Measurements from ENCODE around the gene ELP5.

ELP5 gene

GRCh38 chr17:7218758-7219157 is 33.3 kb upstream of the ELP5 start:
- peaks cover 9% of the 10 kb centered on the region for H3K4me1 ChIP-seq (ENCODE audit: insufficient read depth, poor library complexity, severe bottlenecking)
- peaks cover 30% of the 10 kb centered on the region for H3K36me3 ChIP-seq (ENCODE audit: low read depth)
- H3K9me3 ChIP-seq (ENCODE audit: severe bottlenecking): no peaks in the 10 kb centered on the region
- no peak overlapping the region for H3K4me3 ChIP-seq (ENCODE audit: severe bottlenecking)
- H3K27me3 ChIP-seq (ENCODE audit: insufficient read depth, poor library complexity, severe bottlenecking): no peaks in the 10 kb centered on the region
- DNase-seq (ENCODE audit: low spot score) (no peak), ATAC-seq (ENCODE audit: low read depth) (no peak)
- peak overlapping the region; percentile 89 for H3K27ac ChIP-seq (ENCODE audit: poor library complexity, severe bottlenecking)
- TF ChIP-seq, protein P1, sequence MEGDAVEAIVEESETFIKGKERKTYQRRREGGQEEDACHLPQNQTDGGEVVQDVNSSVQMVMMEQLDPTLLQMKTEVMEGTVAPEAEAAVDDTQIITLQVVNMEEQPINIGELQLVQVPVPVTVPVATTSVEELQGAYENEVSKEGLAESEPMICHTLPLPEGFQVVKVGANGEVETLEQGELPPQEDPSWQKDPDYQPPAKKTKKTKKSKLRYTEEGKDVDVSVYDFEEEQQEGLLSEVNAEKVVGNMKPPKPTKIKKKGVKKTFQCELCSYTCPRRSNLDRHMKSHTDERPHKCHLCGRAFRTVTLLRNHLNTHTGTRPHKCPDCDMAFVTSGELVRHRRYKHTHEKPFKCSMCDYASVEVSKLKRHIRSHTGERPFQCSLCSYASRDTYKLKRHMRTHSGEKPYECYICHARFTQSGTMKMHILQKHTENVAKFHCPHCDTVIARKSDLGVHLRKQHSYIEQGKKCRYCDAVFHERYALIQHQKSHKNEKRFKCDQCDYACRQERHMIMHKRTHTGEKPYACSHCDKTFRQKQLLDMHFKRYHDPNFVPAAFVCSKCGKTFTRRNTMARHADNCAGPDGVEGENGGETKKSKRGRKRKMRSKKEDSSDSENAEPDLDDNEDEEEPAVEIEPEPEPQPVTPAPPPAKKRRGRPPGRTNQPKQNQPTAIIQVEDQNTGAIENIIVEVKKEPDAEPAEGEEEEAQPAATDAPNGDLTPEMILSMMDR (IDR thresholded peaks at IDR 0.05; ENCODE audit: poor library complexity, severe bottlenecking): no peak

DNA sequence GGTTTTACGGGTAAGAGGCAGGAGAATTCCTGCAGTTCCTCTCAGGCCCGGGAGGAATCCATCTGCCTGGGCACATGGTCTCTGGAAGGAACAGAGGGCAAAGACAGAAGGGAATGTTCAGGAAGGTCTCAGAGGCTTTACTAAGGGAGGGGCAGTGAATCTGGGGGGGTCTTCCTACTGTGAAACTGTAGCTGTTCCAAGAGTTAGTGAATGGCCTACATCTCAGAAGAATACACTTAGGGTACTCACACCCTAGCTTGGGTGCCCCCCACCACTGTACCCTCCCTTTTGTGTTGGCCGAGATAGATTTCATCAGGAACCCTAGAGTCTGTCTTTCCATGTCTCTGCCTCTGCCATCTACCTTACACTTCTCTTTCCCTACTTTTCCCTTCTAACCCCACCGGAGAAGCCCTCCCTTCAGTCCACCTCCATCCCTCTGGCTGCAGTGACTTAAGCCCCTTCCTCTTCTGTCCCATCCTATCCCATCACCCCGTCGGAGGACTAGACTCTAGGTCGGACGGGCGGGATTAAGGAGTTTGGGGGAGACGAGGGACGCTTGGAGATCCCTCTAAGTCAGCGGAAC is 32.7 kb upstream of the ELP5 start:
- Histone ChIP-seq H3K27me3 (ENCODE audit: insufficient read depth, poor library complexity, severe bottlenecking) (no peaks in the 10 kb centered on the region), H3K36me3 (ENCODE audit: low read depth) (peaks cover 33% of the 10 kb centered on the region), H3K4me3 (ENCODE audit: severe bottlenecking) (peak overlapping the region; percentile 90), H3K9me3 (ENCODE audit: severe bottlenecking) (no peaks in the 10 kb centered on the region), H3K4me1 (ENCODE audit: insufficient read depth, poor library complexity, severe bottlenecking) (peaks cover 9% of the 10 kb centered on the region), H3K27ac (ENCODE audit: poor library complexity, severe bottlenecking) (peak overlapping the region; percentile 89)
- ATAC-seq (ENCODE audit: low read depth): no peak
- TF ChIP-seq, protein P1 (IDR thresholded peaks at IDR 0.05; ENCODE audit: poor library complexity, severe bottlenecking): no peak
- DNase-seq (ENCODE audit: low spot score): no peak

DNA sequence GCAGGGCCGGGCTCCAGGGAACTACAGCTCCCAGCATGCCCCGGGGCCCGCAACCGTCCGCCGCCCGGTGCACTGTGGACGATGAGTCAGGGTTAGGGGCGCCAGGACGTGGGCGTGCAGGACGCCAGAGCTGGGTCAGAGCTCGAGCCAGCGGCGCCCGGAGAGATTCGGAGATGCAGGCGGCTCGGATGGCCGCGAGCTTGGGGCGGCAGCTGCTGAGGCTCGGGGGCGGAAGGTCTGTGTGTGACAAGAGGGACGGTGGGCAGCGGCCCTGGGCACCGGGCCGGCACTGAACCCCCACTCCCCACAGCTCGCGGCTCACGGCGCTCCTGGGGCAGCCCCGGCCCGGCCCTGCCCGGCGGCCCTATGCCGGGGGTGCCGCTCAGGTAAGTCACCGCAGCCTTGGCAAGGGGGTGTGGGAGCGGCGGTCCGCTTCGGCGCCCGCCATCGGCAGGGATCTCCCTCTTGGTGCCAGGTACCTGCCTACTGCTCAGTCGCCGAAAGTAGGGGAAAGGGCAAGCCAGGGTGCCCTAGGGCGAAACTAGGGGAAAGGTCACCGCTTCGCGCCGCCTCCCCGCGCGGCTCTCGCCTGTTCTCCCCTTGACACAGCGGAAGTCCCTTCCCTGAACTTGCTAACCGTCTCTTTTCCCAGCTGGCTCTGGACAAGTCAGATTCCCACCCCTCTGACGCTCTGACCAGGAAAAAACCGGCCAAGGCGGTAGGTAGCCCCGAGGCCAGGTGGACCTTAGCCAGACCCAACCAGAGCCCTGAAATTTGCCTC is 32.0 kb upstream of the ELP5 start, which contains the start of the genes ACADVL and DLG4:
TSS of gene ACADVL (plus strand) at position 127 of the 781 bp plus-strand sequence. CDS start at position 174, 47 bp downstream.
TSS of gene DLG4 (minus strand) at position 25 of the 781 bp plus-strand sequence.
- ATAC-seq (ENCODE audit: low read depth) (peak; percentile 68), DNase-seq (ENCODE audit: low spot score) (peak; percentile 92)
- H3K36me3 ChIP-seq (ENCODE audit: low read depth): peaks cover 36% of the 10 kb centered on the region
- no peaks in the 10 kb centered on the region for H3K27me3 ChIP-seq (ENCODE audit: insufficient read depth, poor library complexity, severe bottlenecking)
- H3K9me3 ChIP-seq (ENCODE audit: severe bottlenecking): no peaks in the 10 kb centered on the region
- peaks cover 9% of the 10 kb centered on the region for H3K4me1 ChIP-seq (ENCODE audit: insufficient read depth, poor library complexity, severe bottlenecking)
- peak within 1 kb of the TSS; percentile 89 for H3K27ac ChIP-seq (ENCODE audit: poor library complexity, severe bottlenecking)
- peak within 1 kb of the TSS; percentile 90 for H3K4me3 ChIP-seq (ENCODE audit: severe bottlenecking)
- TF ChIP-seq, protein P1 (IDR thresholded peaks at IDR 0.05; ENCODE audit: poor library complexity, severe bottlenecking): no peak

GRCh38 chr17:7220593-7221277 is 31.3 kb upstream of the ELP5 start:
- Histone ChIP-seq H3K4me1 (ENCODE audit: insufficient read depth, poor library complexity, severe bottlenecking) (peaks cover 5% of the 10 kb centered on the region), H3K9me3 (ENCODE audit: severe bottlenecking) (no peaks in the 10 kb centered on the region), H3K36me3 (ENCODE audit: low read depth) (peaks cover 43% of the 10 kb centered on the region), H3K4me3 (ENCODE audit: severe bottlenecking) (peak overlapping the region; percentile 90), H3K27me3 (ENCODE audit: insufficient read depth, poor library complexity, severe bottlenecking) (no peaks in the 10 kb centered on the region), H3K27ac (ENCODE audit: poor library complexity, severe bottlenecking) (peak overlapping the region; percentile 89)
- peak; percentile 50 for ATAC-seq (ENCODE audit: low read depth)
- TF ChIP-seq, protein P1 (IDR thresholded peaks at IDR 0.05; ENCODE audit: poor library complexity, severe bottlenecking): peak; percentile 43
- no peak for DNase-seq (ENCODE audit: low spot score)
